GM12878 (cell line): ENCODE results near the gene APBA3. TPM values are rescaled to one million over a fixed set of nuclear protein-coding genes. Genes with fewer than 3 reads are reported as not detected.

ENCODE experiments used
- ATAC-seq: fragments of 200-7000 bp; cut with Tn5 transposase; 3 replicates; pipeline ENCODE4 v1.9.1; 2020; ENCODE audit warnings: mild to moderate bottlenecking, moderate library complexity
- BruUV-seq: library from RNA; stranded (reverse); fragments of 400-500 nt; replicated peaks from 2 replicates; lab custom pipeline; 2021; lab: Mats Ljungman, UMichigan
- CTCF ChIA-PET: fragments of 300-600 bp; sonication (Branson Sonifier 250); formaldehyde crosslinking; extraction: SDS; loops from one replicate; lab custom pipeline; 2021; ENCODE audit warnings: inconsistent platforms; lab: Yijun Ruan, JAX
- POLR2A ChIA-PET: fragments of 350-600 bp; formaldehyde crosslinking; extraction: SDS; loops from one replicate; lab custom pipeline; 2021; ENCODE audit warnings: inconsistent platforms; lab: Charles Lee
- RAD21 ChIA-PET: fragments of 300-600 bp; sonication (Branson Sonifier 250); formaldehyde crosslinking; loops from one replicate; lab custom pipeline; 2023; ENCODE audit warnings: antibody characterized with exemption; ENCODE audit not compliant: unreplicated experiment; lab: Charles Lee
- SMC1A ChIA-PET: fragments of 300-600 bp; sonication (Branson Sonifier 250); formaldehyde crosslinking; loops from one replicate; lab custom pipeline; 2023; ENCODE audit not compliant: unreplicated experiment, uncharacterized antibody; lab: Charles Lee
- DNase-seq: peaks from one replicate; pipeline ENCODE4 v3.0.0-alpha.2; 2011; ENCODE audit warnings: low read depth, low spot score
- FAIRE-seq: peaks from 3 replicates; lab custom pipeline; 2011; peaks lifted over from hg19 to GRCh38; lab: Jason Lieb, UNC
- H2AFZ ChIP-seq: 2 replicates; pipeline ENCODE4 v1.6.0; 2011; ENCODE audit warnings: low read depth, low read length, control low read depth; ENCODE audit not compliant: control insufficient read depth
- H3K27ac ChIP-seq: 2 replicates; pipeline ENCODE4 v1.5.1; 2011; ENCODE audit warnings: control low read depth; ENCODE audit not compliant: control insufficient read depth, insufficient read depth
- H3K27me3 ChIP-seq, 2 experiments: replicated peaks in 1 of 2; 2 replicates each; pipeline versions ENCODE4 v1.6.0 to v1.6.1; 2011; ENCODE audit warnings: low read length in 1 of 2; ENCODE audit not compliant: control insufficient read depth in 2 of 2, insufficient read depth in 2 of 2
- H3K36me3 ChIP-seq, 2 experiments: 2 replicates each; pipeline ENCODE4 v1.5.1; 2011; ENCODE audit warnings: low read length in 1 of 2; ENCODE audit not compliant: control insufficient read depth in 2 of 2, insufficient read depth in 2 of 2
- H3K4me1 ChIP-seq: 2 replicates; pipeline ENCODE4 v1.6.1; 2011; ENCODE audit warnings: mild to moderate bottlenecking, low read length, moderate library complexity, mixed read lengths; ENCODE audit not compliant: control insufficient read depth, insufficient read depth
- H3K4me2 ChIP-seq: 2 replicates; pipeline ENCODE4 v1.6.0; 2011; ENCODE audit warnings: control low read depth; ENCODE audit not compliant: control insufficient read depth, insufficient read depth
- H3K4me3 ChIP-seq: fragments of 200-600 bp; sonication (generic); 2 replicates; pipeline ENCODE4 v1.5.1; 2016
- H3K79me2 ChIP-seq: 2 replicates; pipeline ENCODE4 v1.6.0; 2011; ENCODE audit warnings: low read length; ENCODE audit not compliant: control insufficient read depth, insufficient read depth
- H3K9ac ChIP-seq: 2 replicates; pipeline ENCODE4 v1.8.0; 2011; ENCODE audit warnings: low read length, control low read depth, mixed read lengths; ENCODE audit not compliant: control insufficient read depth, insufficient read depth
- H3K9me3 ChIP-seq: replicated peaks from 3 replicates; pipeline ENCODE4 v1.5.1; 2011; ENCODE audit warnings: mild to moderate bottlenecking, low read length; ENCODE audit not compliant: control insufficient read depth, insufficient read depth
- H4K20me1 ChIP-seq: 2 replicates; pipeline ENCODE4 v1.6.0; 2011; ENCODE audit not compliant: control insufficient read depth, insufficient read depth
- HDAC6 ChIP-seq: fragments of 200-600 bp; sonication (generic); IDR thresholded peaks from one replicate; pipeline ENCODE4 v1.8.0; 2017; ENCODE audit warnings: antibody characterized with exemption; ENCODE audit not compliant: unreplicated experiment
- IRF5 ChIP-seq: fragments of 450-650 bp; IDR thresholded peaks from 2 replicates; pipeline ENCODE4 v1.6.1; 2017; ENCODE audit warnings: borderline replicate concordance
- JUND ChIP-seq: IDR thresholded peaks from 2 replicates; pipeline ENCODE4 v1.6.1; 2012; ENCODE audit warnings: low read depth, mild to moderate bottlenecking, low read length, improper control_type of control experiment, moderate library complexity
- NBN ChIP-seq: fragments of 450-650 bp; IDR thresholded peaks from 2 replicates; pipeline ENCODE4 v1.6.1; 2016
- PAX8 ChIP-seq: fragments of 450-650 bp; IDR thresholded peaks from 2 replicates; pipeline ENCODE4 v1.6.1; 2017; ENCODE audit warnings: mild to moderate bottlenecking, moderate library complexity
- USF2 ChIP-seq: IDR thresholded peaks from 2 replicates; pipeline ENCODE4 v1.6.1; 2011; ENCODE audit warnings: low read depth, low read length, improper control_type of control experiment, borderline replicate concordance
- WGBS: methylation state at CpG from one replicate; pipeline ENCODE4 v1.1.6; 2016; ENCODE audit warnings: low lambda C conversion rate; ENCODE audit not compliant: insufficient replicate concordance, insufficient coverage; ENCODE audit errors: missing lambda C conversion rate; 5-methylcytosine and 5-hydroxymethylcytosine counted together
- in situ Hi-C: fragments of 300-500 bp; cut with MboI; formaldehyde crosslinking; loops from 9 replicates; pipeline ENCODE4 v1.14.3; 2018; ENCODE audit warnings: mixed read lengths
- intact Hi-C: fragments of 100-400 bp; cut with micrococcal nuclease; formaldehyde crosslinking; loops from one replicate; pipeline ENCODE4 v1.14.2; 2022; ENCODE audit not compliant: unreplicated experiment
- polyA plus RNA-seq, 11 experiments: library from polyadenylated mRNA; depleted of rRNA in 4 of 11; unstranded in 6 of 11; stranded (reverse) in 5 of 11; fragments of >200 nt; fragmentation: Nextera tagmentation in 4 of 11; fragmentation: Illumina TruSeq in 1 of 11; extraction: Ambion mirVana in 4 of 11; extraction: Trizol in 1 of 11; gene quantifications; 1 replicate in 1 of 11; 2 replicates in 10 of 11; pipeline versions ENCODE4 v1.2.1 to v1.2.3, GENCODE V29; 2011 to 2016; ENCODE audit warnings: inconsistent platforms in 2 of 11, missing spikeins in 2 of 11, low read depth in 1 of 11
- total RNA-seq, 4 experiments: library from RNA; depleted of rRNA in 3 of 4; stranded (reverse); fragments of >200 nt in 3 of 4; fragmentation: Illumina TruSeq in 1 of 4; extraction: Trizol in 1 of 4; gene quantifications; 2 replicates each; pipeline versions ENCODE4 v1.2.1 to v1.2.3, GENCODE V29; 2013 to 2021

The APBA3 gene
- total and polyA plus RNA-seq, 10 of the 15 experiments (the other 5 are each of a cell fraction or from before 2014, with no cell fraction given) = 0.31 to 36.4 (median 18.3) TPM

- in situ Hi-C loops = no loop called here
- H3K9me3 ChIP-seq = no peaks in the 10 kb centered on the region
- no peak overlapping the region for H3K4me3 ChIP-seq
- 86% methylated on average over 46 of the region's 53 CpGs for WGBS
- FAIRE-seq (no peak), DNase-seq (no peak), ATAC-seq (no peak)
- CTCF ChIA-PET = no interaction called here
- TF ChIP-seq JUND (no peak), USF2 (no peak), NBN (no peak), IRF5 (no peak), HDAC6 (no peak), PAX8 (no peak)
- H3K36me3 ChIP-seq = peaks cover 0 to 18% of the 10 kb centered on the region in 2 experiments; a peak in 2 of 4 replicates
- H2AFZ ChIP-seq = no peak overlapping the region
- no peaks in the 10 kb centered on the region; the same call in 1 of the 2 replicates for H3K4me1 ChIP-seq
- no peaks in the 10 kb centered on the region for H3K79me2 ChIP-seq
- no peak overlapping the region for H3K27ac ChIP-seq
- RAD21 ChIA-PET = no interaction called here
- BruUV-seq = no TSS peak
- POLR2A ChIA-PET = no interaction called here
- no peaks in the 10 kb centered on the region for H4K20me1 ChIP-seq
- no peak overlapping the region for H3K9ac ChIP-seq
- H3K4me2 ChIP-seq = no peak overlapping the region
- intact Hi-C loops = no loop called here
- no peaks in the 10 kb centered on the region for H3K27me3 ChIP-seq
- SMC1A ChIA-PET = no interaction called here
Observed at GRCh38 chr19:3770136-3770999, 8.9 kb upstream of the APBA3 start.
